ENCODE measurements around the gene VGF. TPM values are rescaled to one million over a fixed set of nuclear protein-coding genes. Genes with fewer than 3 reads are reported as not detected.

The VGF gene
- total and polyA plus RNA-seq, 4 donors: not detected

DNA sequence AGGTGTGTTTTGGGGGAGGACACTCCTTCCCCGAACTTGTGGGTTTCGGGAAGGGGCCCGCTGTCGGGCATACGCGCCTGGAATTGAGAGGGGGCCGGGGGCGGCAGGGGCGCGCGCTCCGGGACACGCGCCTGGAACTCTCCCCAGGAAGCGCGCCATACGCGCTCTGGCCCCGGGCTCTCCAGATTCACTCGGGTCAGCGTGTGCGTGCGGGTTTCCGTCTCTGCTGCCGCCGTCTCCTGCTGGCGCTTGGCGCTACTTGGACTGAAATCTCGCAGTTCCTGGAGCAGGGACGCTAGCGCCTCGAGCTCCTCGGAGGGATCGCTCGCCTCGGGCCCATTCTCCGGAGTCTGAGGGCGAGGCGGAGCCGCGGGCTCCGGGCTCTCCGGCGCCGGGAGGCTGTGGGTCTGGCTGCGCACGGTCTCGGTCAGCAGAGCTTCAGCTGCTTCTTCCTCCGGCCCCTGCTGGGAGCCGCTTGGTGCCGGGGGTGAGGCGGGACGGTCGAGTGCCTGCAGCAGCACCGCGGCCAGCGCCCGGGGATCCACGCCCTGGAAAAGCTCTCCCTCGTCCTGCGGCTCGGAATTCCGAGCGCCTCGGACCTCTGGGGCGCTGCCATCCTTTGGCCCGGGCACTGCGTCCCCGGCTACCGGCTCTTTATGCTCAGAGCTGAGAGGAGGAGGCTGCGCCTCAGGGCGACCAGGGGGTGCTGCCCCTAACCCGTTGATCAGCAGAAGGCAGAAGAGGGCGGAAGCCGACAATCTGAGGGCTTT is 1.1 kb downstream of the VGF start:
- intact Hi-C loops (cut with DNase I): loop anchor here in 1 of 2 donors (10.0 kb wide), 1 partner anchor 269 kb away; the partner anchor contains the start of gene ACHE
- H3K4me3 ChIP-seq (ENCODE audit: low read length in 2 of 2): no peak overlapping the region
- H3K27ac ChIP-seq (ENCODE audit: low read depth in 1 of 2, low read length in 2 of 2): no peak overlapping the region
- WGBS, 2 donors: 1 to 2% methylated on average over 74 to 75 of the region's 75 CpGs
- no peaks in the 10 kb centered on the region for H3K4me1 ChIP-seq (ENCODE audit: control insufficient read depth in 1 of 2, insufficient read depth in 2 of 2, low read length in 2 of 2)
- H3K36me3 ChIP-seq (ENCODE audit: control insufficient read depth in 1 of 2, insufficient read depth in 2 of 2, low read length in 1 of 2): no peaks in the 10 kb centered on the region
- peak in 1 of 2 donors; percentile 81 for DNase-seq
- H3K27me3 ChIP-seq (ENCODE audit: control insufficient read depth in 1 of 2, insufficient read depth in 2 of 2, low read length in 1 of 2): peaks cover 0 to 11% of the 10 kb centered on the region in 2 donors
- no peaks in the 10 kb centered on the region for H3K9me3 ChIP-seq (ENCODE audit: control insufficient read depth, low read length)
- no peak for ATAC-seq (ENCODE audit: low FRiP score)

DNA sequence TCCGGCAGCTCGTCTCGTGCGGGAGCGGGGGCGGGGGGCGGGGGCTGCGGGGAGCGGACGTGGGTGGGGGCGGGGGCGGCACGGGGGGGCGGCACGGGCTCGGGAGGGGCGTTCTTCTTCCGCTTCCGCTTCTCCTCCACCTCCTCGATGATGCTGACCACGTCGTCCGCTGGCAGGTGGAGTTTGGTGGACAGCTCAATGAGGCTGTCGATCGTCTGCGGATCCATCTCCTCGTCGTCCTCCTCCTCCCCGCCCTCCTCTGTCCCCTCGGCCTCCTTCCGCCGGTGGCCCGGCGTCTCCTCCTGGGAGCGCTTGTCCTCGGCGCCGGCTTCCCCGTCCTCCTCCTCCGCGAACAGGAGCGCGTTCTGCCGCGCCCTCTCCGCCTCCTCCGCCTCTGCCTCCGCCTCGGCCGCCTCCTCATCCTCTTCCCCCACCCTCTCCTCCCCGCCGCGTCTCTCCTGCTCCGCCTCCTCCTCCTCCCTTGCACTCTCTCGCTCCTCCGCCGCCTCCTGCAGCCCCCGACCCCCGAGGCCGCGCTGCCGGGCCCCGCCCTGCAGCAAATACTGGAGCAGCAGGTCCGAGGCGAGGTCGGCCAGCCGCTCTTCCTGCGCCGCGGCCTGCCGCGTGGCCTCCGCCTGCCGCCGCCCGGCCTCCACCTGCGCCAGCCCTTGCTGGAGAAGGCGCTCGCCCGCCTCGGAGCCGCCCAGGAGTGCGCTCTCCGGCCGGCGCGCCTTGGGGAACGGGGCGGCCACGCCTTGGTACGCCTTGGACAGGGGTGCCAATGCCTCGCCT is 1.9 kb downstream of the VGF start:
- intact Hi-C loops (cut with DNase I): loop anchor here in 1 of 2 donors (10.0 kb wide), 1 partner anchor 269 kb away; the partner anchor contains the start of gene ACHE
- ATAC-seq (ENCODE audit: low FRiP score) (no peak), DNase-seq (no peak)
- Histone ChIP-seq H3K27ac (ENCODE audit: low read depth in 1 of 2, low read length in 2 of 2) (no peak overlapping the region), H3K4me3 (ENCODE audit: low read length in 2 of 2) (peak overlapping the region in 1 of 2 donors; percentile 2), H3K4me1 (ENCODE audit: control insufficient read depth in 1 of 2, insufficient read depth in 2 of 2, low read length in 2 of 2) (no peaks in the 10 kb centered on the region), H3K36me3 (ENCODE audit: control insufficient read depth in 1 of 2, insufficient read depth in 2 of 2, low read length in 1 of 2) (peaks cover 2% of the 10 kb centered on the region in 2 donors), H3K9me3 (ENCODE audit: control insufficient read depth, low read length) (no peaks in the 10 kb centered on the region), H3K27me3 (ENCODE audit: control insufficient read depth in 1 of 2, insufficient read depth in 2 of 2, low read length in 1 of 2) (peaks cover 0 to 11% of the 10 kb centered on the region in 2 donors)
- WGBS, 2 donors: 1% methylated on average over 56 to 92 of the region's 92 CpGs

DNA sequence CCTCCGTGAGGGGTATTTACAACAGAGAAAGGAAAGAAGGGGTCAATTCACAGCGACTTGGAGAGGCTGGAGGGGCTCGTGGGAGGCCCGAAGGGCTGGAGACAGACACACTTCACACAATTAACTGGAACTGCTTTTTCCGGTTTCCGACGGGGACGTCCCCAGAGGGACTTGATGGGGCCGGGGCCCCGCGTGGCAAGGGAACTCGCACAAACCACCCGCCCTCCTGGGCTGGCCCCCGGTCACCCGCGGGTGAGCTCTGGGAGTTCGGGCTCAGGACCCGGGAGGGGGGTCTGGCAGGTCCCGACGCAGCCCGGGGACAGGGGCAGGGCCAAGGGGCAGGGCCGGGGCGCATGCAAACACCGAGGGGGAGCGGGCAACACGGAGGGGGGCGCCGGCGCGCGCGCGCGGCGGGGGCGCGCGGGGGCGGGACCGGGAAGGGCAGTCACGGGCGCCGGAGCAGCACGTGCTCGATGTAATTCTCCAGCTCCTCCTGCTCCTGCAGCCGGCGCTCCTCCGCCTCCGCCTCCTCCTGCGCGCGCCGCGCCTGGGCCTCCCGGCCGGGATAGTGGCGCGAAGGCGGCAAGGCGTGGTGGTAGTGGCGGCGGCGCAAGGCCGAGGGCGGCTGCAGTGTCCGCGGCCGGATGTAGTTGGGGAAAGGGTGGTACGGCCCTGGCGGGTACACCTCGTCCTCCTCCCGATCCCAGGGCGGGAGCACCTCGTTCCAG is 2.7 kb downstream of the VGF start:
- no peaks in the 10 kb centered on the region for H3K9me3 ChIP-seq (ENCODE audit: control insufficient read depth, low read length)
- ATAC-seq (ENCODE audit: low FRiP score) (no peak), DNase-seq (no peak)
- WGBS, 2 donors: 5 to 11% methylated on average over 28 to 74 of the region's 74 CpGs
- H3K4me3 ChIP-seq (ENCODE audit: low read length in 2 of 2): peak overlapping the region in 1 of 2 donors; percentile 2
- H3K4me1 ChIP-seq (ENCODE audit: control insufficient read depth in 1 of 2, insufficient read depth in 2 of 2, low read length in 2 of 2): no peaks in the 10 kb centered on the region
- peaks cover 0 to 11% of the 10 kb centered on the region in 2 donors for H3K27me3 ChIP-seq (ENCODE audit: control insufficient read depth in 1 of 2, insufficient read depth in 2 of 2, low read length in 1 of 2)
- peaks cover 2% of the 10 kb centered on the region in 2 donors for H3K36me3 ChIP-seq (ENCODE audit: control insufficient read depth in 1 of 2, insufficient read depth in 2 of 2, low read length in 1 of 2)
- H3K27ac ChIP-seq (ENCODE audit: low read depth in 1 of 2, low read length in 2 of 2): no peak overlapping the region
- intact Hi-C loops (cut with DNase I): loop anchor here in 1 of 2 donors (10.0 kb wide), 1 partner anchor 268 kb away; the partner anchor contains the start of gene ACHE

DNA sequence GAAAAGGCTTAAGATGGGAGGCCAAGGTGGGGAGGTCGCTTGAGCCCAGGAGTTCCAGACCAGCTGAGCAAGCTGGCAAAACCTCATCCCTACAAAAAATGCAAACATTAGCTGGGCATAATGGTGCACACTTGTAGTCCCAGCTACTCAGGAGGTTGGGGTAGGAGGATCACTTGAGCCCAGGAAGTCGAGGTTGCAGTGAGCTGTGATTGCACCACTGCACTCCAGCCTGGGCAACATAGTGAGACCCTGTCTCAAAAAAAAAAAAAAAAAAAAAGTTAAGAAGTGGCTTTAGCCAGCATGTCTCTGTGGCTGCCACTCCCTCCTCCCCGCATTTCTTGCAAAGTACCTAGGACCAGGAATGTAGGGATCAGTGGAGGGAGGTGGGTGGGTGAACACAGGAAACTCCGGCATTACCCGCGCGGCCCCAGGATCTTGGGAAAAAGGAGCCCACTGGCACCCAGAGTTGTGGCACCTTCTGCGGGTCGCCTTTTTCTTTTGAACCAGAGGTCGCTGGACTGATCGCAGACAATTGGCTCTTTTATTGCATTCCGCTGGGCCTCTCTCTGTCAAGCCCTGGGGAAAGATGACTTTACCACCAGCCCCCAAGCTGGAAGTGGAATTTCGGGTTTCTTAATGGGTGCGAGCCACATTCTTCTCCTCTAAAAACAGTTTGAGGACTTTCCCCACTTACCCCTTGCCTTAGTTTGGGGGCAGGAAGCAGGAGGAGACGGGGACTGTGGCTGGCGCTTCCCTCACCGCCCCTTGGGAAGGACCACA is 3.5 kb downstream of the VGF start:
- H3K4me3 ChIP-seq (ENCODE audit: low read length in 2 of 2): no peak overlapping the region
- H3K4me1 ChIP-seq (ENCODE audit: control insufficient read depth in 1 of 2, insufficient read depth in 2 of 2, low read length in 2 of 2): no peaks in the 10 kb centered on the region
- WGBS, 2 donors: 86 to 89% methylated on average over 17 of the region's 17 CpGs
- H3K27me3 ChIP-seq (ENCODE audit: control insufficient read depth in 1 of 2, insufficient read depth in 2 of 2, low read length in 1 of 2): peaks cover 0 to 11% of the 10 kb centered on the region in 2 donors
- no peak for ATAC-seq (ENCODE audit: low FRiP score)
- peaks cover 2% of the 10 kb centered on the region in 2 donors for H3K36me3 ChIP-seq (ENCODE audit: control insufficient read depth in 1 of 2, insufficient read depth in 2 of 2, low read length in 1 of 2)
- no peak overlapping the region for H3K27ac ChIP-seq (ENCODE audit: low read depth in 1 of 2, low read length in 2 of 2)
- intact Hi-C loops (cut with DNase I): loop anchor here in 1 of 2 donors (10.0 kb wide), 1 partner anchor 267 kb away; the partner anchor contains the start of gene ACHE
- H3K9me3 ChIP-seq (ENCODE audit: control insufficient read depth, low read length): no peaks in the 10 kb centered on the region
- no peak for DNase-seq

DNA sequence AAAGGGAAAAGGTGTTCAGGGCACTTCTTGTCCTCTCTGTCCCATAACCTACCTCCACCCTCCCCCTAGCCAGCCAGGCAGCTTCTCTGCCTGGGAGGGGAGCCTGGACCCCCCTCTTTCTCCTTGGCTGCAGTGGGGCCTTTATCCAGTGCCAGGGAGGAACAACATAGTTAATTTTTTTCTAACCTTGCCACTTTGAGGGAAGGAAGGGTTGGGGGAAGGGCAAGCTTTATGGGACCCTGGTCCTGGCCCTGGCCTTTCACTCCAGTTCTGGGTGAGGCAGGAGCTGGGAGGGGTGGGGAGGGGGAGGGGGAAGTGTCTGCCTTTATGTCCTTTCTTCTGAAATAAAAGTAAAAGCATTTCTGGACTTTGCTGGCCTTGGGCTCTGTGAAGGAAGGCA is 4.5 kb downstream of the VGF start:
- Histone ChIP-seq H3K27ac (ENCODE audit: low read depth in 1 of 2, low read length in 2 of 2) (no peak overlapping the region), H3K27me3 (ENCODE audit: control insufficient read depth in 1 of 2, insufficient read depth in 2 of 2, low read length in 1 of 2) (peaks cover 0 to 11% of the 10 kb centered on the region in 2 donors), H3K9me3 (ENCODE audit: control insufficient read depth, low read length) (no peaks in the 10 kb centered on the region), H3K4me3 (ENCODE audit: low read length in 2 of 2) (no peak overlapping the region), H3K4me1 (ENCODE audit: control insufficient read depth in 1 of 2, insufficient read depth in 2 of 2, low read length in 2 of 2) (no peaks in the 10 kb centered on the region), H3K36me3 (ENCODE audit: control insufficient read depth in 1 of 2, insufficient read depth in 2 of 2, low read length in 1 of 2) (peaks cover 2% of the 10 kb centered on the region in 2 donors)
- ATAC-seq (ENCODE audit: low FRiP score) (no peak), DNase-seq (no peak)
- intact Hi-C loops (cut with DNase I): loop anchor here in 1 of 2 donors (10.0 kb wide), 1 partner anchor 266 kb away; the partner anchor contains the start of gene ACHE

DNA sequence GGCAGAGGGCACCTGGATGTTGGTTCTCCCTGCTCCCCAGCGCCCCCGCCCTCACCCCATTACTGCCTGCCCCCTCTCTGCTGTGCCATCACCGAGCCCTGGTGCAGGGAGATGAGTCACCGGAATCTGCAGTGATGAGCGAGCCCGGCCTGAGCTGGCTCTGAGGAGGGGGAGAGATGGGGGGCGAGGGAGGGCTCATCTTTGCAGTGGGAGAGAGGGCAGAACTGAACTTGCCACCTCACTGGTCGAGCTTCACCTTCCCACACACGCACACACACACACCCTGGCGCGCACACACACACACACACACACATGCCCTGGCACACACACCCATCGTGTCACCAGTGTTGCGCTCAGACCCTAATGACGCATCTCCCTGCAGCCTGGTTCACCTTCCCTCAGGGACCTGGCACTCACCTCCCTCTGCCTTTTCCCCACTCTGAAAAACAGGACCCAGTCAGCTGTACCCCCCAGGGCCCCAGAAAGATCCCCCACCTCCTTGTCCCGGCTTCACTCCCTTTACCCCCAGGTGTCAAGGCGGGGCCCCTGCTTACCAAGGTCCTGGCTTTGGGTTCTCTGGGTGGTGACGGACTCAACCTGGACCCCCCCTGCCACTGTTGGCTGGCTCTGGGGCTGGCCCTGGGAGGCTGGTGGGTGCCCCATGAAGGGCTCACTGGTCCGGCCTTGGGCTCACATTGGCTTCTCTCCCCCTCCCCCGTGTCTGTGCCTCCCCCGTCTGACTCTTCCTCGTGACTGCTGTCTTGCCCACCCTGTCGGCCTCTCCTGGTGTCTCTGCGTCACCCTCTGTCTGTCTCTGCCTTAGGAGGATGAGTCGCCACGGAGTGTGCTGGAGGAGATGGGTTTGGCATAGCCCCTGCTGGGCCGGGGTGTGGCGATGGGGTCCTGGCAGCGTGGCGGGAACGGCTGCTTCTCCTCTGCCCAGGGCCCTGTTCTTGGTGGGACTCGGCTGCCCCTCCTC is 5.4 kb downstream of the VGF start:
- Histone ChIP-seq H3K27me3 (ENCODE audit: control insufficient read depth in 1 of 2, insufficient read depth in 2 of 2, low read length in 1 of 2) (peaks cover 0 to 7% of the 10 kb centered on the region in 2 donors), H3K4me1 (ENCODE audit: control insufficient read depth in 1 of 2, insufficient read depth in 2 of 2, low read length in 2 of 2) (no peaks in the 10 kb centered on the region), H3K4me3 (ENCODE audit: low read length in 2 of 2) (no peak overlapping the region), H3K36me3 (ENCODE audit: control insufficient read depth in 1 of 2, insufficient read depth in 2 of 2, low read length in 1 of 2) (peaks cover 2% of the 10 kb centered on the region in 2 donors), H3K27ac (ENCODE audit: low read depth in 1 of 2, low read length in 2 of 2) (no peak overlapping the region), H3K9me3 (ENCODE audit: control insufficient read depth, low read length) (no peaks in the 10 kb centered on the region)
- intact Hi-C loops (cut with DNase I): loop anchor here in 1 of 2 donors (10.0 kb wide), 1 partner anchor 265 kb away; the partner anchor contains the start of gene ACHE
- 82 to 90% methylated on average over 31 of the region's 31 CpGs for WGBS, 2 donors
- no peak for ATAC-seq (ENCODE audit: low FRiP score)
- DNase-seq: no peak

DNA sequence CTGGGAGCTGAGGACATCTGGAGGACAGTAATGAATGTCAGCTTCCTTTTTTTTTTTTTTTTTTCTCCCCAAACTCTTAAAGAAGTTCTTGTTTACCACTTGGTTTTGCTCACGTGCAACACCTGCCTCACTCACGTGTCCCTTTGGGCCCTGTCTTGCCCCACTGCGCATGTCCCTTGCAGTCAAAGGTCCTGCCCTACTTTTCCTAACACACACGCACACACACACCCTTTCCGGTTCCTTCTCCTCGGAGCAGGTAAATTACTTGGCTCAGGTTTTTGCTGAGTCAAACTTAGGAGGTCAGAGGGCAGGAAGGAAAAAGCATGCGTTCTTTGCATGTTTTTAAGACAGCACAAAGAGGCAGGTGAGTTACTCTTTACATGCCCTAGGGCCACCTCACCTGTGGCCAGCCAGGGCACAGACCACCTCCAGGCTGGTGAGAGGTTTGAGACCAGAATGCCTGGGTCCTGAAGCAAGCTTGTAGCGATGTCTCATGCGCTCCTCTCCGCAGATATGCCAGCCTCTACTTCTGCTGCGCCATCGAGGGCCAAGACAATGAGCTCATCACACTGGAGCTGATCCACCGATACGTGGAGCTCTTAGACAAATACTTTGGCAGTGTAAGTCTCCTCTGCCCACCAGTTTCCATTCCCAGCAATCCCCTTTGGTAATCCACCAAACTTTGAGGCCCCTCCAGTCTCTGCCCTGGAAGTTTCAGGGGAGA is 8.3 kb downstream of the VGF start:
- H3K4me3 ChIP-seq (ENCODE audit: low read length in 2 of 2): no peak overlapping the region
- DNase-seq (no peak), ATAC-seq (ENCODE audit: low FRiP score) (no peak)
- intact Hi-C loops (cut with DNase I): no loop called here
- peaks cover 2% of the 10 kb centered on the region in 2 donors for H3K36me3 ChIP-seq (ENCODE audit: control insufficient read depth in 1 of 2, insufficient read depth in 2 of 2, low read length in 1 of 2)
- H3K27ac ChIP-seq (ENCODE audit: low read depth in 1 of 2, low read length in 2 of 2): no peak overlapping the region
- no peaks in the 10 kb centered on the region for H3K27me3 ChIP-seq (ENCODE audit: control insufficient read depth in 1 of 2, insufficient read depth in 2 of 2, low read length in 1 of 2)
- no peaks in the 10 kb centered on the region for H3K9me3 ChIP-seq (ENCODE audit: control insufficient read depth, low read length)
- H3K4me1 ChIP-seq (ENCODE audit: control insufficient read depth in 1 of 2, insufficient read depth in 2 of 2, low read length in 2 of 2): no peaks in the 10 kb centered on the region
- 92 to 93% methylated on average over 14 of the region's 14 CpGs for whole genome bisulfite sequencing, 2 donors

Data from aorta (tissue), 5 donors.